Measurements from ENCODE around the gene MEIS2. TPM values are rescaled to one million over a fixed set of nuclear protein-coding genes. Genes with fewer than 3 reads are reported as not detected.
A peak's percentile ranks its signal among the peaks of the same experiment; 100 is the strongest.

The MEIS2 gene
- total and polyA plus RNA-seq, 8 donors = 9.1 to 30.5 (median 14.8) TPM

- H3K36me3 ChIP-seq = no peaks in the 10 kb centered on the region
- no peak for DNase-seq
- H3K4me1 ChIP-seq = peaks cover 0 to 8% (median 5%) of the 10 kb centered on the region in 3 donors
- no peak overlapping the region for H3K27ac ChIP-seq
- H3K27me3 ChIP-seq = no peaks in the 10 kb centered on the region
- H3K9me3 ChIP-seq = no peaks in the 10 kb centered on the region
- ATAC-seq = no peak
- no peak for TF ChIP-seq CTCF (IDR thresholded peaks at IDR 0.05)
- H3K4me3 ChIP-seq = no peak overlapping the region
- FAIRE-seq = no peak
- WGBS, 2 donors = 94 to 98% methylated on average over 6 of the region's 6 CpGs
- intact Hi-C loops (cut with DNase I) = no loop called here
Observed at GRCh38 chr15:36942248-36942827, 158.0 kb downstream of the MEIS2 start.

- Histone ChIP-seq H3K36me3 (no peaks in the 10 kb centered on the region), H3K27ac (no peak overlapping the region), H3K4me1 (peaks cover 0 to 8% (median 5%) of the 10 kb centered on the region in 3 donors), H3K9me3 (no peaks in the 10 kb centered on the region), H3K4me3 (no peak overlapping the region), H3K27me3 (no peaks in the 10 kb centered on the region)
- 46 to 49% methylated on average over 4 of the region's 4 CpGs for WGBS, 2 donors
- DNase-seq = no peak
- ATAC-seq = no peak
- FAIRE-seq = no peak
- intact Hi-C loops (cut with DNase I) = no loop called here
- no peak for TF ChIP-seq CTCF (IDR thresholded peaks at IDR 0.05)
Observed at GRCh38 chr15:36941798-36942197, 158.6 kb downstream of the MEIS2 start.

- Histone ChIP-seq H3K4me3 (no peak overlapping the region), H3K36me3 (no peaks in the 10 kb centered on the region), H3K4me1 (peaks cover 0 to 8% (median 5%) of the 10 kb centered on the region in 3 donors), H3K9me3 (no peaks in the 10 kb centered on the region), H3K27me3 (no peaks in the 10 kb centered on the region), H3K27ac (peak overlapping the region in 1 of 4 donors; percentile 0)
- 68 to 70% methylated on average over 3 of the region's 3 CpGs for WGBS, 2 donors
- intact Hi-C loops (cut with DNase I) = no loop called here
- peak; percentile 31 to 60 (median 49) for ATAC-seq
- TF ChIP-seq CTCF (IDR thresholded peaks at IDR 0.05) = no peak
- FAIRE-seq = no peak
- DNase-seq = no peak
Observed at GRCh38 chr15:36940636-36941260, 159.6 kb downstream of the MEIS2 start.

- Histone ChIP-seq H3K27me3 (no peaks in the 10 kb centered on the region), H3K9me3 (no peaks in the 10 kb centered on the region), H3K4me3 (no peak overlapping the region), H3K4me1 (peaks cover 0 to 8% (median 5%) of the 10 kb centered on the region in 3 donors), H3K36me3 (no peaks in the 10 kb centered on the region), H3K27ac (peak overlapping the region in 1 of 4 donors; percentile 0)
- DNase-seq = no peak
- no peak for FAIRE-seq
- ATAC-seq = no peak
- no peak for TF ChIP-seq CTCF (IDR thresholded peaks at IDR 0.05)
- WGBS, 2 donors = 95 to 97% methylated on average over 3 of the region's 3 CpGs
- intact Hi-C loops (cut with DNase I) = no loop called here
Observed at GRCh38 chr15:36940219-36940618, 160.1 kb downstream of the MEIS2 start.

- 93 to 98% methylated on average over 7 of the region's 7 CpGs for WGBS, 2 donors
- H3K27me3 ChIP-seq = no peaks in the 10 kb centered on the region
- DNase-seq = no peak
- no peak overlapping the region for H3K4me3 ChIP-seq
- H3K4me1 ChIP-seq = peaks cover 0 to 8% (median 5%) of the 10 kb centered on the region in 3 donors
- ATAC-seq = no peak
- no peak for FAIRE-seq
- no peaks in the 10 kb centered on the region for H3K36me3 ChIP-seq
- intact Hi-C loops (cut with DNase I) = no loop called here
- H3K9me3 ChIP-seq = no peaks in the 10 kb centered on the region
- no peak for TF ChIP-seq CTCF (IDR thresholded peaks at IDR 0.05)
- no peak overlapping the region for H3K27ac ChIP-seq
Observed at GRCh38 chr15:36938764-36939163, 161.6 kb downstream of the MEIS2 start.

All from pancreas (tissue), 10 donors.